Measurements from ENCODE around the gene SMIM38.
A peak's percentile ranks its signal among the peaks of the same experiment; 100 is the strongest.
"Not testable (repeated sequence)": the region's sequence is repeated elsewhere in the genome, so short reads cannot be mapped to it uniquely, and the experiment has no call there.

SMIM38 gene

GRCh38 chr11:69141742-69142141, 14.0 kb upstream of the SMIM38 start:
- no peak for DNase-seq

- DNase-seq = no peak
Observed at GRCh38 chr11:69142895-69143294, 12.8 kb upstream of the SMIM38 start.

- no peak for DNase-seq
Observed at GRCh38 chr11:69144316-69145049, 11.3 kb upstream of the SMIM38 start.

- no peak for DNase-seq
Observed at GRCh38 chr11:69145050-69145380, 10.7 kb upstream of the SMIM38 start.

- no peak for DNase-seq
Observed at GRCh38 chr11:69148377-69148762, 7.4 kb upstream of the SMIM38 start.

- DNase-seq = no peak
Observed at GRCh38 chr11:69148806-69149205, 6.9 kb upstream of the SMIM38 start.

GRCh38 chr11:69149338-69150045, 6.2 kb upstream of the SMIM38 start:
- not testable (repeated sequence) for DNase-seq

GRCh38 chr11:69150175-69150574, 5.6 kb upstream of the SMIM38 start:
- DNase-seq = no peak

GRCh38 chr11:69151836-69152235, 3.9 kb upstream of the SMIM38 start:
- DNase-seq = no peak

- DNase-seq = no peak
Observed at GRCh38 chr11:69152733-69153421, 2.9 kb upstream of the SMIM38 start.

- DNase-seq = no peak
Observed at GRCh38 chr11:69153661-69154060, 2.1 kb upstream of the SMIM38 start.

- no peak for DNase-seq
Observed at GRCh38 chr11:69154211-69154913, 1.4 kb upstream of the SMIM38 start.

- no peak for DNase-seq
Observed at GRCh38 chr11:69154938-69155301, 815 bp upstream of the SMIM38 start.

- DNase-seq = no peak
Observed at GRCh38 chr11:69156235-69156639, 502 bp downstream of the SMIM38 start.

GRCh38 chr11:69156673-69157155, 979 bp downstream of the SMIM38 start:
- no peak for DNase-seq

- peak; percentile 59 for DNase-seq
Observed at GRCh38 chr11:69157156-69157821, 1.6 kb downstream of the SMIM38 start.

- no peak for DNase-seq
Observed at GRCh38 chr11:69157822-69158231, 2.1 kb downstream of the SMIM38 start.

GRCh38 chr11:69158301-69159149, 2.8 kb downstream of the SMIM38 start:
- no peak for DNase-seq

- no peak for DNase-seq
Observed at GRCh38 chr11:69159150-69159852, 3.6 kb downstream of the SMIM38 start.

GRCh38 chr11:69160296-69161116, 4.8 kb downstream of the SMIM38 start:
- no peak for DNase-seq
